GM20000 (cell line): Measurements from ENCODE around the gene NRSN2.
"Not testable (repeated sequence)": the region's sequence is repeated elsewhere in the genome, so short reads cannot be mapped to it uniquely, and the experiment has no call there.

Experiments
- DNase-seq: peaks from one replicate; pipeline ENCODE4 v3.0.0; 2012; ENCODE audit warnings: low spot score
- CTCF ChIP-seq: IDR thresholded peaks from 2 replicates; pipeline ENCODE4 v1.5.1; 2012; ENCODE audit warnings: mild to moderate bottlenecking, control low read depth; ENCODE audit errors: extremely low read depth, missing control alignments

NRSN2 gene

GRCh38 chr20:389220-389619 is 42.3 kb downstream of the NRSN2 start:
- no peak for TF ChIP-seq CTCF
- DNase-seq: no peak

GRCh38 chr20:391041-391711 is 44.3 kb downstream of the NRSN2 start:
- no peak for DNase-seq
- no peak for TF ChIP-seq CTCF

GRCh38 chr20:393296-393695 is 46.4 kb downstream of the NRSN2 start:
- not testable (repeated sequence) for DNase-seq

GRCh38 chr20:396252-396618 is 49.3 kb downstream of the NRSN2 start:
- no peak for TF ChIP-seq CTCF
- no peak for DNase-seq

GRCh38 chr20:396619-397431 is 49.9 kb downstream of the NRSN2 start:
- DNase-seq: no peak
- no peak for TF ChIP-seq CTCF

- TF ChIP-seq CTCF: no peak
- DNase-seq: no peak
These were observed 50.7 kb downstream of the NRSN2 start for GRCh38 chr20:397432-398237.

GRCh38 chr20:399182-399707 is 52.3 kb downstream of the NRSN2 start:
- TF ChIP-seq CTCF: no peak
- no peak for DNase-seq
